ENCODE measurements around the gene MROH8.
"Not testable (repeated sequence)": the region's sequence is repeated elsewhere in the genome, so short reads cannot be mapped to it uniquely, and the experiment has no call there.

GRCh38 chr20:37126290-37126689, 53.1 kb downstream of the MROH8 start:
- TF ChIP-seq FOSL2 (IDR thresholded peaks at IDR 0.05); FOSL2 (CRISPR knock-in tag; IDR thresholded peaks at IDR 0.05); CEBPB (IDR thresholded peaks at IDR 0.05); POLR2A (IDR thresholded peaks at IDR 0.05; ENCODE audit: low read length); SMC3 (IDR thresholded peaks at IDR 0.05); HEYL (CRISPR knock-in tag; IDR thresholded peaks at IDR 0.05); PBX3 (IDR thresholded peaks at IDR 0.05); E2F6 (IDR thresholded peaks at IDR 0.05; ENCODE audit: borderline replicate concordance, low read depth); RNF2 (IDR thresholded peaks at IDR 0.05; ENCODE audit: borderline replicate concordance, low read depth); HDAC2 (IDR thresholded peaks at IDR 0.05); HOXA7 (CRISPR knock-in tag; IDR thresholded peaks at IDR 0.05); CTCF (IDR thresholded peaks at IDR 0.05): not testable (repeated sequence)
